A549 treated with ZK216348 at 1 μM for 4 hours (cell line): ENCODE results near the gene DNMBP. TPM values are rescaled to one million over a fixed set of nuclear protein-coding genes. Genes with fewer than 3 reads are reported as not detected.

ENCODE experiments used
- total RNA-seq: library from RNA; stranded (reverse); fragments of 200-300 nt; extraction: Qiagen RNA extraction; gene quantifications from 5 replicates; pipeline ENCODE4 v1.2.3, GENCODE V29; 2022; ENCODE audit warnings: low read depth

DNMBP gene, protein sequence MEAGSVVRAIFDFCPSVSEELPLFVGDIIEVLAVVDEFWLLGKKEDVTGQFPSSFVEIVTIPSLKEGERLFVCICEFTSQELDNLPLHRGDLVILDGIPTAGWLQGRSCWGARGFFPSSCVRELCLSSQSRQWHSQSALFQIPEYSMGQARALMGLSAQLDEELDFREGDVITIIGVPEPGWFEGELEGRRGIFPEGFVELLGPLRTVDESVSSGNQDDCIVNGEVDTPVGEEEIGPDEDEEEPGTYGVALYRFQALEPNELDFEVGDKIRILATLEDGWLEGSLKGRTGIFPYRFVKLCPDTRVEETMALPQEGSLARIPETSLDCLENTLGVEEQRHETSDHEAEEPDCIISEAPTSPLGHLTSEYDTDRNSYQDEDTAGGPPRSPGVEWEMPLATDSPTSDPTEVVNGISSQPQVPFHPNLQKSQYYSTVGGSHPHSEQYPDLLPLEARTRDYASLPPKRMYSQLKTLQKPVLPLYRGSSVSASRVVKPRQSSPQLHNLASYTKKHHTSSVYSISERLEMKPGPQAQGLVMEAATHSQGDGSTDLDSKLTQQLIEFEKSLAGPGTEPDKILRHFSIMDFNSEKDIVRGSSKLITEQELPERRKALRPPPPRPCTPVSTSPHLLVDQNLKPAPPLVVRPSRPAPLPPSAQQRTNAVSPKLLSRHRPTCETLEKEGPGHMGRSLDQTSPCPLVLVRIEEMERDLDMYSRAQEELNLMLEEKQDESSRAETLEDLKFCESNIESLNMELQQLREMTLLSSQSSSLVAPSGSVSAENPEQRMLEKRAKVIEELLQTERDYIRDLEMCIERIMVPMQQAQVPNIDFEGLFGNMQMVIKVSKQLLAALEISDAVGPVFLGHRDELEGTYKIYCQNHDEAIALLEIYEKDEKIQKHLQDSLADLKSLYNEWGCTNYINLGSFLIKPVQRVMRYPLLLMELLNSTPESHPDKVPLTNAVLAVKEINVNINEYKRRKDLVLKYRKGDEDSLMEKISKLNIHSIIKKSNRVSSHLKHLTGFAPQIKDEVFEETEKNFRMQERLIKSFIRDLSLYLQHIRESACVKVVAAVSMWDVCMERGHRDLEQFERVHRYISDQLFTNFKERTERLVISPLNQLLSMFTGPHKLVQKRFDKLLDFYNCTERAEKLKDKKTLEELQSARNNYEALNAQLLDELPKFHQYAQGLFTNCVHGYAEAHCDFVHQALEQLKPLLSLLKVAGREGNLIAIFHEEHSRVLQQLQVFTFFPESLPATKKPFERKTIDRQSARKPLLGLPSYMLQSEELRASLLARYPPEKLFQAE (N-terminal part only)
- total RNA-seq, result 23.3 to 33.3 TPM (median 29.6 TPM) in 5 replicates

DNA sequence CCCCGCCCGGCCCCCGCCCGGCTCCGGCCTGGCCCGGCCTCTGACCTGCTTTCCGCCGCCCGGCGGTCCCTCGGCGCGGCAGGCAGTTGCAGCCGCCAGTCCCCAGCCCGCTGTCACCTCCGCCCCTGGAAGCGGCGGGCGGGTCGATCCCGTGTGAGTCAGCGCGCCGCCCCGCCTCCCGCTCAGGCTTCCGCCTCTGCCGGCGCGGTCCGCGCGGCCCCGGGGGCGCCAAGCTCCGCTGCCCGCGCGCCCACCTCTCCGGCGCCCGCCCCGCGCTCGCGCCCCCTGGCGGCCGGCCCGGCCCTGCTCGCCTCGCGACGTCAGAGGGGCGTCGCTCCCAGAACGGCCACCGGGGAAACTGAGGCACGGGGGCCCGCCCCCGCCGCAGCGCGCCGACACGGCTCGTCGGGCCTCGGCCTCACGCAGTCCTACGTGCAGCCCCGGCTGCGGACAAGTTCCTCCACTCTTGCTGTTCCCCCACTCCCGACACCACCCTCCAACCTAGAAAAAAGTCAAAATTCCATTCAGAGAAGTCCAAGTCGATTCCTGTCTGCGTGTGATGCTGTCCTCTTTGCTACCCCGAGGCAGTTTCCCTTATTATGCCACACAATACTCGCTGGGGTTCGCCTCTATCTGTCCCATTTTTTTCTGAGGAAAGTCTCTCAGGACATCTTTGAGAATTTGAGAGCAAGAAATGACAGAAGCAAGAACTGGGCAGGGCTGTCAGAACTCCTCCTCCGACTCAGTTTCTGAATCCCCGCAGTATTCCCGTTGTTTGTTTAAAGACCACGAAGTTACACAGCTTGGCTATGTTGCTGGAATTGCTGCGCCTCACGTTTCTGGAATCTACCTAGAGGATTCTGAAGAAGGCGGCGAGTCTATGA, at the start of gene DNMBP:
Gene DNMBP, minus strand, starts transcription at position 155 of the 884 bp plus-strand sequence. CDS start 37,823 bp downstream, outside the sequence.

Other genes with a start within 250 kb of the DNMBP start
- gene ABCC2, start 227.3 kb downstream of the DNMBP start, total RNA-seq, result 144 to 173 TPM (median 148 TPM) in 5 replicates
- 0.16 to 0.28 TPM (median 0.22 TPM) in 4 of 5 replicates, not detected in the other for gene CPN1, start 71.9 kb upstream of the DNMBP start, total RNA-seq
- gene ERLIN1, start 176.1 kb upstream of the DNMBP start, total RNA-seq, result 49.4 to 68.2 TPM (median 52.4 TPM) in 5 replicates
- gene CHUK, start 219.6 kb upstream of the DNMBP start, total RNA-seq, result 14.2 to 23.3 TPM (median 21.4 TPM) in 5 replicates